Mucosa of stomach (tissue), 1 donor: Measurements from ENCODE around the gene SCYGR1.
"Not testable (repeated sequence)": the region's sequence is repeated elsewhere in the genome, so short reads cannot be mapped to it uniquely, and the experiment has no call there.

Source experiments
- H3K27me3 ChIP-seq: one replicate; pipeline ENCODE4 v1.7.0; 2013; ENCODE audit warnings: mild to moderate bottlenecking, low read length; ENCODE audit not compliant: control insufficient read depth, insufficient read depth
- H3K36me3 ChIP-seq: one replicate; pipeline ENCODE4 v1.7.0; 2013; ENCODE audit warnings: low read length; ENCODE audit not compliant: control insufficient read depth, insufficient read depth
- H3K4me1 ChIP-seq: one replicate; pipeline ENCODE4 v1.7.0; 2013; ENCODE audit warnings: mild to moderate bottlenecking, low read length; ENCODE audit not compliant: control insufficient read depth, insufficient read depth
- H3K4me3 ChIP-seq: one replicate; pipeline ENCODE4 v1.7.0; 2013; ENCODE audit warnings: low read length
- H3K9ac ChIP-seq: one replicate; pipeline ENCODE4 v1.7.0; 2013; ENCODE audit warnings: mild to moderate bottlenecking, low read length, moderate library complexity
- H3K9me3 ChIP-seq: one replicate; pipeline ENCODE4 v1.7.0; 2013; ENCODE audit warnings: mild to moderate bottlenecking, low read length, moderate library complexity; ENCODE audit not compliant: control insufficient read depth
- donor health status: Pancreatic carcinoma.

The SCYGR1 gene

GRCh38 chr2:227387583-227387982, at the start of gene SCYGR1:
SCYGR1 (minus strand) TSS chr2:227387949; CDS start chr2:227387949, 0 bp downstream.
- H3K9ac ChIP-seq, H3K4me3 ChIP-seq, H3K27me3 ChIP-seq, H3K9me3 ChIP-seq, H3K36me3 ChIP-seq, H3K4me1 ChIP-seq: not testable (repeated sequence)

- no peaks in the 10 kb centered on the region for H3K36me3 ChIP-seq
- no peak overlapping the region for H3K4me3 ChIP-seq
- peaks cover 5% of the 10 kb centered on the region for H3K9me3 ChIP-seq
- no peaks in the 10 kb centered on the region for H3K27me3 ChIP-seq
- peaks cover 3% of the 10 kb centered on the region for H3K4me1 ChIP-seq
- H3K9ac ChIP-seq: no peak overlapping the region
These were observed 48.9 kb upstream of the SCYGR1 start for GRCh38 chr2:227436436-227437174.

GRCh38 chr2:227433171-227433570, 45.4 kb upstream of the SCYGR1 start:
- H3K36me3 ChIP-seq: no peaks in the 10 kb centered on the region
- H3K4me1 ChIP-seq: peaks cover 5% of the 10 kb centered on the region
- H3K9ac ChIP-seq: no peak overlapping the region
- H3K4me3 ChIP-seq: no peak overlapping the region
- no peaks in the 10 kb centered on the region for H3K27me3 ChIP-seq
- peaks cover 5% of the 10 kb centered on the region for H3K9me3 ChIP-seq

GRCh38 chr2:227430639-227431038, 42.9 kb upstream of the SCYGR1 start:
- H3K4me3 ChIP-seq: no peak overlapping the region

GRCh38 chr2:227428731-227429285, 41.1 kb upstream of the SCYGR1 start:
- Histone ChIP-seq H3K9me3 (peaks cover 5% of the 10 kb centered on the region), H3K27me3 (no peaks in the 10 kb centered on the region), H3K36me3 (no peaks in the 10 kb centered on the region), H3K9ac (no peak overlapping the region), H3K4me1 (peaks cover 5% of the 10 kb centered on the region), H3K4me3 (no peak overlapping the region)

More at GRCh38 chr2:227430639-227431038, 42.9 kb upstream of the SCYGR1 start:
- Histone ChIP-seq H3K9me3 (peaks cover 5% of the 10 kb centered on the region), H3K36me3 (no peaks in the 10 kb centered on the region), H3K4me1 (peaks cover 5% of the 10 kb centered on the region), H3K9ac (no peak overlapping the region), H3K27me3 (no peaks in the 10 kb centered on the region)

GRCh38 chr2:227423656-227424499, 36.1 kb upstream of the SCYGR1 start:
- peaks cover 5% of the 10 kb centered on the region for H3K4me1 ChIP-seq
- no peak overlapping the region for H3K9ac ChIP-seq
- H3K36me3 ChIP-seq: no peaks in the 10 kb centered on the region
- no peaks in the 10 kb centered on the region for H3K9me3 ChIP-seq
- no peak overlapping the region for H3K4me3 ChIP-seq
- H3K27me3 ChIP-seq: no peaks in the 10 kb centered on the region

GRCh38 chr2:227420087-227421052, 32.6 kb upstream of the SCYGR1 start:
- H3K9me3 ChIP-seq: no peaks in the 10 kb centered on the region
- H3K36me3 ChIP-seq: no peaks in the 10 kb centered on the region
- peaks cover 10% of the 10 kb centered on the region for H3K4me1 ChIP-seq
- no peak overlapping the region for H3K4me3 ChIP-seq
- no peaks in the 10 kb centered on the region for H3K27me3 ChIP-seq
- H3K9ac ChIP-seq: no peak overlapping the region

GRCh38 chr2:227416701-227417100, 29.0 kb upstream of the SCYGR1 start:
- Histone ChIP-seq H3K4me1 (peaks cover 15% of the 10 kb centered on the region), H3K36me3 (no peaks in the 10 kb centered on the region), H3K4me3 (no peak overlapping the region), H3K27me3 (no peaks in the 10 kb centered on the region), H3K9me3 (no peaks in the 10 kb centered on the region), H3K9ac (no peak overlapping the region)

- no peaks in the 10 kb centered on the region for H3K9me3 ChIP-seq
- no peak overlapping the region for H3K4me3 ChIP-seq
- H3K27me3 ChIP-seq: no peaks in the 10 kb centered on the region
- H3K36me3 ChIP-seq: no peaks in the 10 kb centered on the region
- peaks cover 14% of the 10 kb centered on the region for H3K4me1 ChIP-seq
- no peak overlapping the region for H3K9ac ChIP-seq
These were observed 28.0 kb upstream of the SCYGR1 start for GRCh38 chr2:227415538-227416424.

- Histone ChIP-seq H3K9ac (no peak overlapping the region), H3K36me3 (no peaks in the 10 kb centered on the region), H3K27me3 (no peaks in the 10 kb centered on the region), H3K4me3 (no peak overlapping the region), H3K9me3 (no peaks in the 10 kb centered on the region), H3K4me1 (peaks cover 10% of the 10 kb centered on the region)
These were observed 27.1 kb upstream of the SCYGR1 start for GRCh38 chr2:227414846-227415245.

- Histone ChIP-seq H3K36me3 (no peaks in the 10 kb centered on the region), H3K4me3 (no peak overlapping the region), H3K27me3 (no peaks in the 10 kb centered on the region), H3K9me3 (no peaks in the 10 kb centered on the region), H3K9ac (no peak overlapping the region), H3K4me1 (peaks cover 10% of the 10 kb centered on the region)
These were observed 25.6 kb upstream of the SCYGR1 start for GRCh38 chr2:227413371-227413770.
